ENCODE results near the gene GSC2.

Gene GSC2

DNA sequence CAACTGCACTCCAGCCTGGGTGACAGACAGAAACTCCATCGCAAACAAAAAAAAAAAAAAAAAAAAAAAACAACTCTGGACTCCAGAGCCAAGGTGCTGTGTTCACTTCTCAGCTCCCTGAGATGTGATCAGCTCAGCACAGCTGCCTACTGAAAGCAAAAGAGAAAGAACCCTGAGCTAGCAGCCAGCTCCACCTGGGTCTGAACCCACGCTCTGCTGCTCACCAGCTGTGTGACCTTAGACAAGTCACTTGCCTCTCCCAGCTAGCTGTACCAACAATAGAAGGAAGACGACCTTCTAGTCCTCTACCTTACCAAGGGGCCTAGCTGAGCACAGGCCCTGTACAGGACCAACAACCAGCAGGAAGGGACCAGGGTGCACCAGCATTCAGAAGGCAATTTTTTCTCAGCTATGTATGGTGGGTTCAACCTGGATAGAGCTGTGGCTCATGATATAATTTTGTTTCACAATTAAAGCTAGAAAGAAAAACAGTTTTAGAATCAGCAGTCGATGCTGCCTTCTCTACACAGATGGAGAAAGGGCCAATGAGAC lies 31.7 kb downstream of the GSC2 start:
- peak; percentile 30 to 40 for DNase-seq

DNA sequence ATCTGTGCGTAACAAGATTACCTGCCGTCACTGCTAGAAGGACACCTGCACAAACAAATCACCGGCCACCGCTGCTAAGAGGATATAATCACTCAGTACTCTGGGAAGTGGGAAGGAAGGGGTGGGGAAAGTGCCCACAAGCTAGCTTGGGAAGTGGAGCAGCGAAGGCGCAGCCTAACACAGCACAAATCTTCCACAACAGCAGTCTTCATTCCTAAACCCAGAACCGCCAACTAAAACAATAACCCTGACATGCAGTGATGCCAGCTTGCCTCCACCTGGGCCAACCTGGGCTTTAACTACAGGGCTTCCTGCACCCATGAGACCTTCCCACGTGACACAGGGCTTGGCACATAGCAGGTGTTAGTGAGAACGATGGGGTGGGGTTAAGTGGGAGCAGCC lies 33.0 kb downstream of the GSC2 start:
- DNase-seq: no peak

DNA sequence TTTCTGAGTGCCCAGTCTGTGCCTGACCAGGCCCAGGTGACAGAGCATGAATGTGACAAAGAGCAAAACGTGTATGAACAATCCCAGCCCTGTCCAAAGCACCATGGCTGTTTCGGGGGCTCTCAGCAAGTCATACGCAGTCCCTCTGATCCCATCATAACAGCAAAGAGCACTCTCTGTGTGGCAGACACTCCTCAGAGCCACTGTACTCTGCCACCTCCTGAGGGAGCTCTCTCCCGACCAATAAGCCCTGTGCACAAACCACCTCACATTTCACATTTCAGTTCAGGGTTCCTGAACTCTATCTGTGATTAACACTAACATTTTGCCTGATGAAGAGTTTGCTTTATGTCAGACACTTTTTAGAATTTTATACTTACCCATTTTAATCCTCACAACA lies 34.5 kb downstream of the GSC2 start:
- no peak for DNase-seq

DNA sequence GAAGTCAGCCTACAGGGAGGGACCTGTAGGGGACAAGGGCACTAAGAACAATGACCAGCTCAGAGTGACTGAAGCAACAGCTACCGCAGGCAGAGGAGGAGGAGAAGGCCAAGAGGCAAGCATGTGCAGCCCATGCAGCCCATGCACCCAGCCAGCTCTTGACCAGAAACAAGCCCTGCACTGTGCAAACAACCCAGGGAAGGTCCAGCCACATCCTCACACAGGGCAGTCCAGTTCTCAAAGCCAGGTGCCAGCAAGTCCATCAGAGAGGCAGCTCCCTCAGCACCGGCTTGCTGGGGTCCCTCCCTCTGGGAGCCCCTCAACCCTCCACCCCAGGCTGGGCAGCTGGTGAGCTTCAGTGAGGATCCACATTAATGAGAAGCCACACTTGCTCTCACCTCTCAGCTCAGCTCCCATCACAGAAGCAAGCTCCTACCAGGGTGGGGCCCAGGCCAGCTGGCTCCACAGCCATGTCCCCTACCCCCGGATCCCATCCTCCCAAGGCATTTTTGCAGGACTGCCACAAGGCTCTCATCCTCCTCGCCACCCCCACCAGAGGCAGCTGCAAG lies 35.0 kb downstream of the GSC2 start:
- no peak for DNase-seq

- no peak for DNase-seq
Observed at GRCh38 chr22:19113429-19113828, 36.7 kb downstream of the GSC2 start.

DNA sequence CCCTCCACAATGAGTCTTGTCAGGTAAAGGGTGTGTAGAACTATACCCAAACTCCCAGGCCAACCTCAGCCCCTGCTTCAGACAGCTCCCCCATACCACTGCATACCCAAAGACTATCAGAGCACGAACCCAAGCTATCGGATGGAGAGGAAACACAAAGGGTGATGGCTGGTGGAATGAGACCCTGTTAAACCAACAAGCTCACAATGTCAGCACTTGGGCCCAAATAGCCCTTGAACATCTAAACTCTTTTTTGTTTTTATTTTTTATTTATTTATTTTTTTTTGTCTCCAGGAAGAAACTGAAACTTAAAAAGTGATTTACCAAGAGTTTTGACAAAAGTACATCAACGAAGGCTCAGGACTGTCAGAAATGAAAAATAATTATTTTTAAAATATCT lies 38.5 kb downstream of the GSC2 start:
- DNase-seq: no peak

DNA sequence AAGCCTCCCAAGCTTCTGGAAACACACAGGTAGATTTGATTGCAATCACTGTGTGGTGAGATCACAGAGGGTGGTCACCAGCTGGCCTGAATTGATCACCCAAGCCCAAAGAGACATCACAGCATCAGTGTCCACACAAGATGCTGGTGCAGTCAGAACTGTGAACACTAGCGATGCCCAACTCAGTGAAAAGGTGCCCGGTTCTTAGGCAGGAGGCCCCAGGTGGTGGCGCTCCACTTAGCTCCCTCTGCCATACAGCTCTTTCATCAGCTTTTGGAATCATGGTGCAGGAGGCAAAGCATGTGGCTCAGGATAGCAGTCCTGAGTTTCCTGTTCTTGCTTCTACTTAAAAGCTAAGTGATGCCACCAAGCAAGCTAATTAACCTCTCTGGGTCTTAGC lies 39.0 kb downstream of the GSC2 start:
- DNase-seq: no peak

DNA sequence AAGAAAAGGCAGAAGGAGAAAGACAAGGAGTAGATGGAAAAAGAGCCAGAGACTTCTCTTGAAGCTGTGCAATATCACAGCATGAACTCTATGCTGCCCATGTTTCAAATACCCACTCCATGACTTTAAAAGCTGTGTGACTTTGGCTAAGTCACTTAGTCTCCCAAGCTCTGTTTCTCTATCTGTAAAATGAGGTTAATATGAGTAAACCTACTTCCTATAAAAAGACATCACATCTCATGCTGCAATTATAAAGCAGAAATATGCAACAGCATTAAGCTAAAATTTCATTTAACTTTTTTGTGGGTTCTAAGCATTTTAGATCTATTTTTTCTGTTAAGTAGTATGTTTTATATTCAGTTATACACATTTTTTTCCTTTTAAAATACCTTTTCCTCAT lies 39.4 kb downstream of the GSC2 start:
- no peak for DNase-seq

GRCh38 chr22:19110064-19110458 lies 40.0 kb downstream of the GSC2 start:
- DNase-seq: no peak

DNA sequence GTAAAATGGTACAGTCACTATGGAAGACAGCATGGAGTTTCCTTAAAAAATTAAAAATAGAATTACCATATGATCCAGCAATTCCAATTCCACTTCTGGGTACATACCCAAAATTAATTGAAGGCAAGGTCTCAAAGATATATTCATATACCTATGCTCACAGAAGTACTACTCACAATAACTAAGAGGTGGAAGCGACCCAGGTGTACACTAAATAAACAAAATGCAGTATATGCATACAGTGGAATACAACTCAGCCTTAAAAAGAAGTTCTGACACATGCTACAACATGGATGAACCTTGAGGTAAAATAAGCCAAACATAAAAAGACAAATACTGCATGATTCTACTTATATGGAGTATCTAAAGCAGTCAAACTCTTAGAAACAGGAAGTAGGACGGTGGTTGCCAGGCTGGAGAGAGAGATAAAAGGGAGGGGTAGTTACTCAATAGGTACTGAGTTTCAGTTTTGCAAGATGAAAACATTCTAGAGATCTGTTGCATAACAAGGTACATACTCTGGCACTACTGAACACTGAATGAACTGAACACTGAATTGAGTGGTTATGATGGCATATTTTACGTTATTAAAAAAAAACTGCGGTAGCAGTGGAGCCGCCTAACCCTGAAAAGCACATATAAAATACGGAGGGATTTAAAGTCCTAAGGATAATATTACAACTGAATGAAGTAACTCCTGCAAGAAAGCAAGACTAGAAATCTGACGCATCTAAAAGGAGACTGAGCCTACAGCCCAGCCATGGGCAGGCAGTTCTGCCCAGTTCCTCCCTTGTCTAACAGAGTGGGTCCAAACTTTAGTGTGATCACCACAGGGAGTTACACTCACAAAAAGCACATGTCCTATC lies 40.7 kb downstream of the GSC2 start:
- DNase-seq: peak; percentile 19 to 46

DNA sequence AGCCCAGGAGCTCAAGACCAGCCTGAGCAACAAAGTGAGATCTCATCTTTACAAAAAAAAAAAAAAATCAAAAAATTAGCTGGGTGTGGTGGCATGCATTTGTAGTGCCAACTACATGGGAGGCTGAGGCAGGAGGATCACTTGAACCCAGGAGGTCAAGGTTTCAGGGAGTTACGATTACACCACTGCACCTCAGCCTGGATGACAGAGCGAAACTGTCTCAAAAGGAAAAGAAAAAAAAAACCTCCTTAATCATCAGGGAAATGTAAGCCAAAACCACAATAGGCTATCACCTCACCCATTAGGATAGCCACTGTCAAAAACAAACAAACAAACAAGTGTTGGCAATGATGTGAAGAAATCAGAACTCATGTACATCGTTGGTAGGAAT lies 41.3 kb downstream of the GSC2 start:
- DNase-seq: no peak

DNA sequence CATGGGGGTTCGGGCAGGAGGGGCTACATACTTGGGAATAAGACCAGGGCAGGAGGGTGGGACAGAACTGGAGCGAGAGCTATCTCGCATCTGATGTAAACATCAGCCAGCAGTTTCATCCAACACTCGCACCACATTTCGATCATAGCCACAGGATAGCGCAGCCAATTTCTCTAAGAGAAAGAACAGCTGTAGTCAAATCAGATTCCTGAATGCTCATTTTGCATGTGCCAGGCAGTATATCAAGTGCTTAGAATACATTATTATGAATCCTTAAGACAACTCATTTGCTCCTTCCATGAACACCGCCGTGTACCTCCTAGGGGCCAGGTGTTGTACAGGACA lies 42.4 kb downstream of the GSC2 start:
- no peak for DNase-seq

DNA sequence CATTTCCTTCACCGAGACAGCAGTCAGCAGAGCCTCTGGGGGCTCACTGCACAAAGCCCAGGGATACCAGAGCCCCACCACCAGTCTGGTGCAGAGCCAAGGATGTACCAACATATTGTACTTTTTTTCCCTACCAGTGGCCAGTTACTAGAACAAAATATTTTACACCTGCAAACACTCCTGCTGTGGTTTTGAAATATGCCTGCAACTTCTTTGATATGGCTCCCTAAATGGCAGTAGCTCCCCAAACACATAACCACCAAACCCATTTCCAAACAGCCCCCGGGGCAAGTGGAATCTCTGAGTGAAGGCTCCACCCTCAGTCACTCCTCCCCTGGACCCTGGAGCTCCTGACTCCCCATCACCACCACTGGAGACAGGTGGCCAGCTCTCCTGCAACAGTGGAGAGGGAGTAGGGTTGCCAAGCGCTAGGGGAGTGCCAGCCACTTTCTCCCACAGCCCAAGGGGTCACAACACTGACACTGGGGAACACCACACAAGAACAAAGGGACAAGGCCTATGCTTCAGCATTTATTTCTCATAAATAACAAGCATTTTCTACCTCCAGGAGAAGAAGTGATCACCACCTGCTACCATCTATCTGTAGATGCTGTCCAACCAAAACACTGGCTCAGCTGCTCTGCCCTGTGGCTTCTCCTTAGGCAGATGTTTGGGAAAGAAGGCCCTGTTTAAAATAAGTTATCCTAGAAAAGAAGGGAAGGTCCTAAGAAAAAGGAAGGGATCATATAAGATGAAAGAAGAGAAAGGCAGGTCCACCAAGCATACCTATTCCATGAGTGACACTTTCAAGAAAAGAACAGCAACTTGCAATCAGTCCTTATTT lies 43.0 kb downstream of the GSC2 start:
- DNase-seq: no peak

- peak; percentile 34 to 45 for DNase-seq
Observed at GRCh38 chr22:19105867-19106802, 44.0 kb downstream of the GSC2 start.

DNA sequence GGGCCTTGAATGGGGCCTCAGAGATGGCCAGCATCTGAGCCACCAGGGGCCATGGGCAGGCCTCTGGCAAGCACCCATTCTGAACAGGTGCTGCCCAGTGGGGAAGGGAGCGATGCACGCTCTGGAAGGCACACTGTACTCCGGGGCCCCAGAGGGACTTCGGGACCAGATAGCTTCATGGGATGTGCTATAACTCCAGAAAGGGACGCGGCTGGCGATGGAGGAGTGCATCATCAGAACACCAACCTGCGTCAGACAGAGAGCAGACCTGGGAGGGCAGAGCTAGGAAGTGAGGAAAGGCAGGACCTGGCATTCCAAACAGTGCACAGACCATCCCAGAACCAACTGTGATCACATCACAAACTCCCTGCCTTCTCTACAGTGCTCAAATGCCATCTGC lies 44.6 kb downstream of the GSC2 start:
- no peak for DNase-seq

GRCh38 chr22:19103880-19104821 lies 45.9 kb downstream of the GSC2 start:
- DNase-seq: no peak

DNA sequence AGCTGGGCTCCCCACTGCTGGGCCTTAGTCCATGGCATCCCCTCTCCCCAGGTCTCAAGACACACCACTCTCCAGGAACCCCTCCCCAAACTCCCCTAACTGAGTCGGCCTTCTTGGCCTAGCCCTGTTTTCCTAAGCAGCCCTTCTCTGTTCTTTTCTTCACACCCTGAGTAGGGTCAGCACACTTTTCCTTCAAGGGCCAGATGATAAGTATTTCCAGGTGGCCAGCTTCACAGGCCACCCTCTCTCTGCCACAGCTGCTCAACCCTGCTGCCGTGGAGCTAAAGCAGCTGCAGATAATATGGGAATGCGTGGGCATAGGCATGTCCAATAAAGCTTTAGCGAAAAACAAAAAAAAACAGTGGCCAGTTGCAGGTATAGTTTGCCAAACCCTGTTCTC lies 51.9 kb downstream of the GSC2 start:
- no peak for DNase-seq

DNA sequence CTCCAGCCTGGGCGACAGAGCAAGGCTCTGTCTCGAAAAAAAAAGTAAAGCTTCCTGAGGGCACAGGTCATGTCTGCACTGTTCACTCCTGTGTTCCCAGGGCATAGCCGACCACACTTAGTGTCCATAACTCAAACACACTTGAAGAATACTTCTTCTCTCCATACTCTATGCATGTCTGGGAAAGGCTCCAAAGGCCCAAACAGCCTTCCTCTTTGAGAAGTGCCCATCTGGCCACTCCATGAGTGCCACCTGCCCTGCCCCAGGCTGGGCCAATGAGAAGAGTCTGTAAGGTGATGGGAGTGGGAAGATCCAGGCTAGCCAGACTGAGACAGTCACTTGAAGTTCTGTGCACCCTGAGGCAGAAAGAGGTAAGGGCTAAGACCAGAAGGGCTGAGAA lies 52.6 kb downstream of the GSC2 start:
- DNase-seq: no peak
